ENCODE measurements around the gene NLGN1. TPM values are rescaled to one million over a fixed set of nuclear protein-coding genes. Genes with fewer than 3 reads are reported as not detected.

Gene NLGN1
- total and polyA plus RNA-seq, 2 of the 8 experiments (the other 6 are each of a cell fraction or from before 2014, with no cell fraction given), result 7.8 to 14.8 TPM

DNA sequence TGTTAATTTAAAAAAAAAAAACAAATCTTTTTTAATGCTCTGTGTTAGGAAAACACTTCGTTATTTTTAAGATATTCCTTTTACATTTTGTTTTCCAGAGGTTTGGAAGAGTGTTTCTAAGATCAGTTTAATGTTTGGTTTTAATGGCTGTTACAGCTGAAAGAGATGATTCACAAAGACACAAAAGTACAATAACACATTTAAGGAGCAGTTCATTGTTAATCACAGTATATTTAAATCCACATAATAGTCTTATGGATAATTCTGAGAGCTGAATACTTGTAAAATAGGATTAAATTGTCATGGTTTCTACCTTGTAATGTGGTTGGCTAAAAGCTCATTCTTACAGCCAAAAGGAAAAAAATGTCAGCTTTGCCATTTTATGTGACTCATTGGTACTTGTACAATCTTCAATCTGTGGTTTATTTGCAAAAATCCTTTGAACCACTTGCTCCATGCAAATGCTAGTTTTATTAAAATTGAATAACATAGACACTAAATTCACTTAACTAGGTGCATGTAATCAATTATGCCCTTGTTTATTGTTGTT is 426.4 kb downstream of the NLGN1 start:
- Histone ChIP-seq H2BK20ac (ENCODE audit: low read length) (no peak overlapping the region), H2BK120ac (replicated peaks; ENCODE audit: low read depth, low read length) (no peak overlapping the region), H3K9me3 (ENCODE audit: insufficient read depth in 2 of 2, low read depth in 1 of 2, low read length in 1 of 2) (no peaks in the 10 kb centered on the region; a peak in 1 of 4 replicates), H2BK12ac (ENCODE audit: low read depth, low read length) (no peak overlapping the region), H3K79me1 (ENCODE audit: low read depth, low read length) (no peaks in the 10 kb centered on the region), H2AK5ac (ENCODE audit: low read depth, low read length) (no peak overlapping the region), H3K36me3 (ENCODE audit: control insufficient read depth in 2 of 4, insufficient read depth in 4 of 4, low read length in 3 of 4) (no peaks in the 10 kb centered on the region), H4K91ac (replicated peaks; ENCODE audit: insufficient read length, low read length) (no peak overlapping the region), H3K23ac (ENCODE audit: insufficient read length) (no peak overlapping the region), H3K27ac (ENCODE audit: low read depth, low read length) (no peak overlapping the region), H2BK5ac (ENCODE audit: low read depth, low read length) (no peak overlapping the region), H3K14ac (ENCODE audit: insufficient read length) (no peak overlapping the region), H4K20me1 (replicated peaks in 1 of 2; ENCODE audit: control insufficient read depth in 1 of 2, insufficient read depth in 2 of 2, low read length in 2 of 2) (no peaks in the 10 kb centered on the region), H3K18ac (ENCODE audit: extremely low read depth, low read length) (no peak overlapping the region), H3K4me2 (ENCODE audit: insufficient read depth in 1 of 2, low read depth in 2 of 2, low read length in 2 of 2) (no peak overlapping the region), H3K23me2 (ENCODE audit: low read depth, low read length) (no peaks in the 10 kb centered on the region), H4K8ac (ENCODE audit: extremely low read depth, insufficient read depth, low read length) (no peak overlapping the region), H3K27me3 (replicated peaks in 1 of 4; ENCODE audit: control insufficient read depth in 3 of 4, extremely low read depth in 1 of 4, insufficient read depth in 3 of 4, low read length in 3 of 4) (no peaks in the 10 kb centered on the region), H3K9ac (replicated peaks in 1 of 4; ENCODE audit: extremely low read depth in 1 of 4, low read depth in 3 of 4, low read length in 3 of 4) (no peak overlapping the region), H3K4me1 (replicated peaks in 1 of 4; ENCODE audit: control insufficient read depth in 3 of 4, insufficient read depth in 4 of 4, low read length in 3 of 4) (peaks cover 2 to 12% (median 6%) of the 10 kb centered on the region in 4 experiments; a peak in 4 of 7 replicates), H3K79me2 (ENCODE audit: control insufficient read depth in 1 of 2, insufficient read depth in 2 of 2, low read length in 2 of 2) (no peaks in the 10 kb centered on the region), H4K5ac (ENCODE audit: insufficient read length, low read depth, low read length) (no peak overlapping the region), H3K4me3 (ENCODE audit: extremely low read depth in 1 of 4, insufficient read depth in 2 of 4, low read depth in 3 of 4, low read length in 4 of 4) (no peak overlapping the region), H3K56ac (replicated peaks; ENCODE audit: insufficient read length, low read depth, low read length) (no peak overlapping the region), H2BK15ac (ENCODE audit: low read length) (no peak overlapping the region), H2AFZ (ENCODE audit: low read length) (no peak overlapping the region), H3K4ac (replicated peaks; ENCODE audit: insufficient read length, low read depth, low read length) (no peak overlapping the region)
- ChIA-PET CTCF (ENCODE audit: partially characterized antibody) (interaction anchor here (0.8 kb wide), 1 partner anchor 255 kb away, joined by 3 read pairs; no protein-coding TSS in a partner anchor), POLR2A (ENCODE audit: partially characterized antibody) (no interaction called here)
- FAIRE-seq (no peak), DNase-seq (ENCODE audit: low read depth in 1 of 2, low spot score in 2 of 2) (no peak)
- WGBS, 2 experiments (ENCODE audit: extremely low coverage in 1 of 2, insufficient coverage in 1 of 2, insufficient read length in 1 of 2, insufficient replicate concordance in 2 of 2, low coverage in 1 of 2, low lambda C conversion rate in 2 of 2, missing lambda C conversion rate in 1 of 2), result 74% methylated on average over 1 of the region's 1 CpG; no CpG with 5 or more reads in 1 of the 2 experiments
- TF ChIP-seq SIN3A (conservative IDR thresholded peaks at IDR 0.05 in 1 of 2, IDR thresholded peaks at IDR 0.05 in 1 of 2; ENCODE audit: low read depth in 1 of 2, low read length in 2 of 2) (no peak), EGR1 (IDR thresholded peaks at IDR 0.05; ENCODE audit: borderline replicate concordance, low read depth, low read length) (no peak), YY1 (IDR thresholded peaks at IDR 0.05; ENCODE audit: low read depth, low read length) (no peak), KDM1A (IDR thresholded peaks at IDR 0.05; ENCODE audit: borderline replicate concordance, low read length) (no peak), RNF2 (IDR thresholded peaks at IDR 0.05; ENCODE audit: borderline replicate concordance, low read depth, low read length, missing control alignments, poor library complexity, severe bottlenecking) (no peak), CBX5 (IDR thresholded peaks at IDR 0.05; ENCODE audit: low read depth, low read length) (no peak), EP300 (IDR thresholded peaks at IDR 0.05; ENCODE audit: borderline replicate concordance in 1 of 2, low read depth in 2 of 2, low read length in 2 of 2) (no peak), SIX5 (IDR thresholded peaks at IDR 0.05; ENCODE audit: low read depth, low read length) (no peak), SUZ12 (IDR thresholded peaks at IDR 0.05; ENCODE audit: low read length) (no peak)
- TF ChIP-seq, protein P1, sequence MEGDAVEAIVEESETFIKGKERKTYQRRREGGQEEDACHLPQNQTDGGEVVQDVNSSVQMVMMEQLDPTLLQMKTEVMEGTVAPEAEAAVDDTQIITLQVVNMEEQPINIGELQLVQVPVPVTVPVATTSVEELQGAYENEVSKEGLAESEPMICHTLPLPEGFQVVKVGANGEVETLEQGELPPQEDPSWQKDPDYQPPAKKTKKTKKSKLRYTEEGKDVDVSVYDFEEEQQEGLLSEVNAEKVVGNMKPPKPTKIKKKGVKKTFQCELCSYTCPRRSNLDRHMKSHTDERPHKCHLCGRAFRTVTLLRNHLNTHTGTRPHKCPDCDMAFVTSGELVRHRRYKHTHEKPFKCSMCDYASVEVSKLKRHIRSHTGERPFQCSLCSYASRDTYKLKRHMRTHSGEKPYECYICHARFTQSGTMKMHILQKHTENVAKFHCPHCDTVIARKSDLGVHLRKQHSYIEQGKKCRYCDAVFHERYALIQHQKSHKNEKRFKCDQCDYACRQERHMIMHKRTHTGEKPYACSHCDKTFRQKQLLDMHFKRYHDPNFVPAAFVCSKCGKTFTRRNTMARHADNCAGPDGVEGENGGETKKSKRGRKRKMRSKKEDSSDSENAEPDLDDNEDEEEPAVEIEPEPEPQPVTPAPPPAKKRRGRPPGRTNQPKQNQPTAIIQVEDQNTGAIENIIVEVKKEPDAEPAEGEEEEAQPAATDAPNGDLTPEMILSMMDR (IDR thresholded peaks at IDR 0.05; ENCODE audit: control extremely low read depth in 1 of 3, insufficient read depth in 1 of 3, low read depth in 1 of 3, low read length in 3 of 3), result no peak
